GM12892 (cell line): ENCODE results near the gene ATP2A2.

Source experiments
- POLR2A ChIP-seq: IDR thresholded peaks from 2 replicates; pipeline ENCODE4 v1.6.1; 2011; ENCODE audit warnings: low read depth, low read length, control low read depth
- POLR2AphosphoS5 ChIP-seq: IDR thresholded peaks from 2 replicates; pipeline ENCODE4 v1.6.1; 2011; ENCODE audit warnings: low read depth, low read length, control low read depth

GRCh38 chr12:110345176-110345661, 64.2 kb downstream of the ATP2A2 start:
- no peak for TF ChIP-seq POLR2A
- TF ChIP-seq POLR2AphosphoS5 = no peak
